Erythroblast (primary cell): ENCODE data around the gene GAL3ST2.

ENCODE experiments used
- GATA1 ChIP-seq: IDR thresholded peaks from 2 replicates; pipeline ENCODE4 v1.6.1; 2011; ENCODE audit warnings: low read depth, mild to moderate bottlenecking, control low read depth, low read length, moderate library complexity
- POLR2A ChIP-seq: IDR thresholded peaks from 2 replicates; pipeline ENCODE4 v1.6.1; 2011; ENCODE audit warnings: mild to moderate bottlenecking, low read length

GRCh38 chr2:241767464-241768250 is 9.0 kb upstream of the GAL3ST2 start:
- no peak for TF ChIP-seq POLR2A
- TF ChIP-seq GATA1, result no peak
